GM12873 (cell line): Measurements from ENCODE around the gene CDK16.

Experiments
- TF ChIP-seq, protein P1 (sequence below): IDR thresholded peaks from 2 replicates; pipeline ENCODE4 v1.5.1; 2012; ENCODE audit warnings: low read depth, mild to moderate bottlenecking, moderate library complexity, low read length, control low read depth; ENCODE audit not compliant: insufficient read depth; ENCODE audit errors: missing control alignments

The CDK16 gene

GRCh38 chrX:47272013-47272408 is 53.5 kb downstream of the CDK16 start:
- TF ChIP-seq, protein P1, sequence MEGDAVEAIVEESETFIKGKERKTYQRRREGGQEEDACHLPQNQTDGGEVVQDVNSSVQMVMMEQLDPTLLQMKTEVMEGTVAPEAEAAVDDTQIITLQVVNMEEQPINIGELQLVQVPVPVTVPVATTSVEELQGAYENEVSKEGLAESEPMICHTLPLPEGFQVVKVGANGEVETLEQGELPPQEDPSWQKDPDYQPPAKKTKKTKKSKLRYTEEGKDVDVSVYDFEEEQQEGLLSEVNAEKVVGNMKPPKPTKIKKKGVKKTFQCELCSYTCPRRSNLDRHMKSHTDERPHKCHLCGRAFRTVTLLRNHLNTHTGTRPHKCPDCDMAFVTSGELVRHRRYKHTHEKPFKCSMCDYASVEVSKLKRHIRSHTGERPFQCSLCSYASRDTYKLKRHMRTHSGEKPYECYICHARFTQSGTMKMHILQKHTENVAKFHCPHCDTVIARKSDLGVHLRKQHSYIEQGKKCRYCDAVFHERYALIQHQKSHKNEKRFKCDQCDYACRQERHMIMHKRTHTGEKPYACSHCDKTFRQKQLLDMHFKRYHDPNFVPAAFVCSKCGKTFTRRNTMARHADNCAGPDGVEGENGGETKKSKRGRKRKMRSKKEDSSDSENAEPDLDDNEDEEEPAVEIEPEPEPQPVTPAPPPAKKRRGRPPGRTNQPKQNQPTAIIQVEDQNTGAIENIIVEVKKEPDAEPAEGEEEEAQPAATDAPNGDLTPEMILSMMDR, result no peak

GRCh38 chrX:47273011-47273730 is 54.7 kb downstream of the CDK16 start:
- TF ChIP-seq, protein P1, result no peak

DNA sequence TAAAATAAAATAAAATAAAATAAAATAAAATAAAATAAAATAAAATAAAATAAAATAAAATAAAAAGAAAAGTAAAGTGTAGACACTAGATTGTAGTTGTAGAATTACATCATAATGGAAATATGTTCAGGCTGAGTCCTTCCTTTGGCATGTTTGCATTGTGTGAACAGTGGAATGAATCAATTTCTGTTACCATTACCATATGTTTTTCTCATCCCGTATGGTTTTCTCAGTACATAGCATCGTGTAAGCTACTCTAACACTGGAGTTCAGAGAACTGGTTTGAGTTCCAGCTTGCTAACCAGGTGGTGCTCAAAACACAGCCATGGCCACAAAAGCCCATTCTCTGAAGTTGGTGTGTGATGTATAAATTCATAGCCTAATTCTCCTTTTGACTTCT is 60.2 kb downstream of the CDK16 start:
- TF ChIP-seq, protein P1, result no peak
